HG02571 (cell line): ENCODE data around the gene PRSS21.

ENCODE experiments used
- ATAC-seq: cut with Tn5 transposase; IDR thresholded peaks from one replicate; pipeline ENCODE4 v1.9.1; 2021; ENCODE audit warnings: mild to moderate bottlenecking, moderate library complexity; ENCODE audit not compliant: unreplicated experiment

The PRSS21 gene

DNA sequence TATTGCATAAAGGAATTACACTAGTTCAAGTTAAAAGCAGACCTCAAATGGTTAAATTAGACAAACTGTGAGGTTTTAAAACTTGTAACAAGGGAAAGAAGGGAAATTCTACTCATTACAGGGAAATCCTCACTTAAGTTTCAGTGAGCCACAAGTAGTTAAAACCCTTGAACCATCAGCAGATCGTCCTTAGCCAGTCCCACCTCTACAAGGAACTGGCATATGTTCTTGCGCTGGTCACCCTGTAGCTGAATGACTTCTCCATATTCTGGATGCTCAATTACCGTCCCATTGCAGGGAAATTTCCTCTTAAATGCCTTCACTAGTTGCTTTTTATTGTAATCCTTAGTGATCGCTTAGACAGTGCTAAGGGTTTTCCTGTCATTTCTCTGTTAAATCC is 5.5 kb downstream of the PRSS21 start:
- ATAC-seq: no peak

DNA sequence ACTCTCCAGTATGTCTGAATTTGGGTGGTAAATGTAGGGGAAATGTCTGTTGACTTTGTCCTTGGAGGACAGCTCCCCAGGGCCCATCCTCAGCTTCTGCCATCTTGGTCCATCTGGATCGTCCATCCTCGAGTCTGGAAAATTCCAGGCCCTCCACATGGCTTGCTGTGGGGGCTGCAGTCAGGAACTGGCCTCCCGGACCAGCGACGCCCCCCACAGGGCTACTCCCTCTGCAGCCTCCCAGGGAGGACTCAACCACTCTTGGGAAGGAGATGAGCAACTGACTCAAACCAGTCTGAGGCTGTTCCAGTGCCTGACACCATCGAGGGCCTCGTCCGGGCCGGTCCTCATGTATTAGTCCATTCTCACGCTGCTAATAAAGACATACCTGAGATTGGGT is 7.6 kb downstream of the PRSS21 start:
- ATAC-seq: no peak

DNA sequence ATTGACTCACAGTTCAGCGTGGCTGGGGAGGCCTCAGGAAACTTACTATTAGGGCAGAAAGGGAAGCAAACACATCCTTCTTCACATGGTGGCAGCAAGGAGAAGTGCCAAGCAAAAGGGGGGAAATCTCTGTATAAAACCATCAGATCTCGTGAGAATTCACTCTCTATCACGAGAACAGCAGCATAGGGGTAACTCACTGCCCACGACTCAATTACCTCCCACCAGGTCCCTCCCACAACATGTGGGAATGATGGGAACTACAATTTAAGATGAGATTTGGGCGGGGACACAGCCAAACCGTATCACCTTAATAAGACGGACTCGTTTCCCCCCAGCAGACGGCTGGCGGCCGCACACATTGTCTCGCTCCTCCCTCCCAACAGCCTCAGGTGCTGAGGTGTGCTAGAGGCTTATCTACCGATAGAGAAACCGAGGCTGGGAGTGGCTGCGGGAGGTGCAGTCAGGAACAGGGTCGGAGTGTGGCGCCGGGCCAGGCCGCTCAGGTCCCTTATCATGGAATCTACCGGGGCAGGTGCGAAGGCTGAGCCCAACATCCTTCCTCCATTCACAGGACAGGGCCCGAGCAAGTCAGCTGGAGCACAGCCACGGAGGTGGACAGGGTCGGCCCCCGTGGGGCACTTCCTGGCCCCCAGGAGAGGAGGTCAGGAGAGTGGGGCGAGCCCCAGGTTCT is 8.2 kb downstream of the PRSS21 start:
- no peak for ATAC-seq

DNA sequence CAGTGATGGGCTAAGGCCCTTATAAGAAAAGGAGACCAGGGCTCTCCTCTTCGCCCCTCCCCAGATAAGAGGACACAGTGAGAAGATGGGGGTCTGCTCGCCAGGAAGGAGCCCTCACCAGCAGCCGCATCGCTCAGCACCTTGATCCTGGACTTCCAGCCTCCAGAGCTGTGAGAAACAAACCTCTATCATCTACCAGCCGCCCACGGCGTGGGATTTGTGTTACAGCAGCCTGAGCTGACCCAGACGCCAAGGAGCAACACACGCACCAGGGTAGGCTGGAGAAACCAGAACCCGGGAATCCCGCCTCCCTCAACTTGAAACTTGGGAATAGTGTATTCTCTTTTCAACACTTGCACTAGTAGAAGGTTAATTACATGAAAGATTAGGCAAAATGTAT is 8.9 kb downstream of the PRSS21 start:
- no peak for ATAC-seq

DNA sequence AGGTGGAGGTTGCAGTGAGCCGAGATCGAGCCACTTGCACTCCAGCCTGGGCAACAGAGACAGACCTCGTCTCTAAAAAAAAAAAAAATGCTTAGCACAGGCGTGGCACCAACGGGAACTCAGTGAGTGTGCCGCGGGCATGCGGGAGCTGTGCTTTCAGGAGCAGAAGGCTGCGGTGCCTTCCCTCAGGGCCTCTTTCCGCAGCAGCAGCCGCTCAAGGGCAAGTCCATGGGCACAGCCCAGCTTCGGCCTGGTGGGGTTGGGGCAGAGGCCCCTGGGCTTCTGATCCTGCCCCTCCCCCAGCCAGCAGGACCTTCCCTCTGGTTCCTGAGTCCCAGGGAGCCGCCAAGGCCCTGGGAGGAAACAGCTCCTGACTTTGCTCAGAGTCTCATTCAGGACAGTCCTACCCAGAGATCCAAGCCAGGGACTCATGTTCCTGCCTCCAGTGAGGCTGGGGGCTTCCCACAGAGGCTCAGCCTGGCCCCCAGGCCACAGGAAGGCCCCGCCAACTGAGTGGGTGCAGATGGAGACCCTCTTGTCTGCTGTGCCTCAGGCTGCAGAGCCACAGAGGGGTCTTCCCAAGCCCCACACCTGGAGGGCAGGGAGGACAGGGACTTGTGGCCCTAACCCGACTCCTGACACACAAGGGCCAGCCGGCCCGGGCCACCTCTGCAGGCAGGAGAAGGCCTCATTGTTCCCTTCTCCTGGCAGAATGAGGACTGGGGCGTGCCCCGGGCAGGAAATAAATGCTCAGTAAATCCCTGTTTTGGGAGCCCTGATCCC is 9.7 kb downstream of the PRSS21 start:
- ATAC-seq: no peak

DNA sequence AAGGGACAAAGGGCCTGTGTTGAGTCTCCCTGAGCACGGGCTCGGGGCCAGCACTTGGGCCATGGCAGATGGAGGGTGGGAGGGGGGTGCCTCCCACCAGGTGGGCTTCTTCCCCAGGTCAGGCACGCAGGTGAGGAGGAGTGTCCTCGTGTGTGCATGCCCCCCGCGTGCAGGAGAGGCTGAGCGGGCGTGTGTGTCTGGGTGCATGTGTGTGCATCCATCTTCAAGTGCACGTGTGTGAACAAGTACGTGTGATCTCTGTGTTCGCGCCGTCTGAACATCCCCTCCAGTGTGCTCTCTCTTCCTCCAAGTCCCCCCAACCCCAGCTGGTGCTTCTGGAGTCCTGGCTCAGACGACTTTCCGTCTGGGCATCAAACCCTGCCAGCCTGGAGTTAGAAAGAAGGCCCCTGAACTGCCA is 10.3 kb downstream of the PRSS21 start:
- ATAC-seq: no peak

DNA sequence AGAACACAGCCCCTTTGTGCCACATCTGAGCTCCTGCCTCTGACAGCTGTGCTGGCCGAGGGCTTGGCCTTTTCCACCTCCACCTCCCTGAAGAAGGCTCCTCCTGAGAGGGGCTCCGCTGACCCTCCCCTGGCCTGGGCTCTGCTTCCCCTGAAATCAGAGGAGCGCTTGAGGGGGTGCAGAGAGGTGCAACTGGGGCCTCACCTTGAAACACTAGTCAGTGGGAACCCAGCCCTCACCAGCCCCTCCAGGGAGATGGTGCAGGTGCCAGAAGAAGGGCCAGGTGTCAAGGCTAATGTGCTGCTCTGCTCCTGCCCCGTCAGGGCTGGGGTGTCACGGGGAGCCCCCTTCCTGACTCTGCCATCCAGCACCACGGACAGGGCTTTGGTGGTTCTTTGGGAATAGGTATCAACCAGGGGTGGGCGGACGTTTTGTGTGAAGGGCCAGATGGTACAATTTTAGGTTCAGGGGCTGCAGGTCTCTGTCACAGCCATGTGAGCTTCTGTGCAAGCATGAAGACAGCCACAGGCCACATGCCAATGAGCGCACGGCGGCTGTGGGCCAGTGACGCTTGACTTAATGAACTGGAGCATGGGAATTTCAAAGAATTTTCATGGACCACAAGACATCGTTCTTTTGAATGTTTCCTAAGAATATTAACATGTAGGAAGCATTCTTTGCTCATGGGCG is 10.9 kb downstream of the PRSS21 start:
- no peak for ATAC-seq

DNA sequence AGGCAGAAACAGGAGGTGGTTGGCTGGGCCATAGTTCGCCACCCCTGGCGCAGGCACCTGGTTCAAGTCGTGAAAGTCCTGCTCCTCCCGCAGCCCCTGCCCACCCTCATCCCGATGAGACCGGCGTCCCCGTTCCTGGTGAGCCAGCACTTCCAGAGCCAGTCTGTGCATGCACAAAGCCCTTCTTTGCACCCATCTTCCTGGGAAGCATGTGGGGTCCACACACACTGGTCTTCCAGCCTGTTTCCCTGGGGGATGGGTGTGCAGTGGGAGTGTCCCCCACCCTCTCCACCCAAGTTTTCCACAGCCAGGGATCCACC is 11.4 kb downstream of the PRSS21 start:
- no peak for ATAC-seq

DNA sequence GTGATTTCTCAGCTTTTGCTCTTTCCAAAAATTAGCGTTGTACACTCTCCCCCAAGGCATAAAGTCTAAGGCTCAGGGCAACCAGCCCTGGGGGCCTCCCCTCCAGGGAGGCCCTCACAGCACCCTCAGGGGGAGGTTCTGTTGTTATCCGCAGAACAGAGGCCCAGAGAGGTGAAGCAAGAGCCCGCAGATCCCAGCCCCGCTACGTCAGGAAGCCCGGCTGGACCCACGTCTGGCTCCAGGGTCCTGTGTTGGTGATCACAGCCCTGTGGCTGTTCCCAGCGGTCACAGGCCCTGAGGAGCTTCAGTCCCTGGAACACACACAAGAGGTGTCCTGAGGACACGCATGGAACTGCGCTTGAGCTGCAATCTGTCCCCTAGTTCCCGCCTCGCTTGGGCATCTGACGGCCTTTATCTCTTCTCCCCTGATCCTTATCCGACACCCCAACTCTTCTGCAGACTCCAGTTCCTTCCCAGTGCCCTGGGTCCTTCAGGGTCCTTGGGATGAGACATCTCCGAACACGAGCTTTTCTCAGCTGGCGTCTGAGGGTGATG is 11.9 kb downstream of the PRSS21 start:
- ATAC-seq: no peak

DNA sequence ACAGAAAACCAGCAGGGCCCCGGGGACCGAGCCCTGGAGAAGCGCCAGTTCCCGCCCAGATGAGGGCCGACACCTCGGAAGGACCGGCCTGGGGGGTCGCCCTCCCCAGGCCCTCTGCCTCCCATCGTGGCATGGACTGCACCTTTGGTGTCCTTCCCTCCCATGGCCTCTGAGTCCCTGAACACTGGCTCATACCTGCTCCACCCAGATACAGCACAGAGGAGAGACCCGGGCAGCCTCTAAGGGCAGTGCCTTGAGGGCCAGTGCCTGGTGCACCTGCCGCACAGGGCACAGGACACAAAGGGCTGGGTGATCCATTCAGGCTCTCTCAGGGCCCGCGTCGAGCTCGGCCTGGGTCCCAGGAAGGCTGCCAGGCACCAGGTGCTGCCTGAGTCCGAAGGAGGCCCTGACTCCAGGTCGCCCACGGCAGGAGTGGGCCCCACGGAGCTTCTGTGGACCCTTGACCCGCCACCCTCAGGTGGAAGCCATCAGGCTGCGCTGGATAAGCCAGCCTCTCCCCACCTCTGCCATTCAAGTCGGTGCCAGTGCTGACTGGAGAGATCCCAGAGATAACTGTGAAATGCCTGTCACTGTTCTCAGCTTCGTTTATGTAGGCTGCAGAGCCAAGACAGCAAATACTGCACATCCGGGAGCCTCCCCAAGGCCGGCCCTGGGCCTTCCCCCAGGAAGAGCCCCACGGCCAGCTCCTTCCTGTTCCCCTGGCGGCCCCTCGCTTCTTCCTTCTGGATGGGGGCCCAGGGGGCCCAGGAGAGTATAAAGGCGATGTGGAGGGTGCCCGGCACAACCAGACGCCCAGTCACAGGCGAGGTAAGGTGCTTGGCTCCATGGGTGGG is 12.7 kb downstream of the PRSS21 start, which contains the start of gene ZG16B:
Gene ZG16B (plus strand): TSS at position 803 of the 854 bp plus-strand sequence. CDS start 139 bp downstream, outside the sequence.
- ATAC-seq: no peak

DNA sequence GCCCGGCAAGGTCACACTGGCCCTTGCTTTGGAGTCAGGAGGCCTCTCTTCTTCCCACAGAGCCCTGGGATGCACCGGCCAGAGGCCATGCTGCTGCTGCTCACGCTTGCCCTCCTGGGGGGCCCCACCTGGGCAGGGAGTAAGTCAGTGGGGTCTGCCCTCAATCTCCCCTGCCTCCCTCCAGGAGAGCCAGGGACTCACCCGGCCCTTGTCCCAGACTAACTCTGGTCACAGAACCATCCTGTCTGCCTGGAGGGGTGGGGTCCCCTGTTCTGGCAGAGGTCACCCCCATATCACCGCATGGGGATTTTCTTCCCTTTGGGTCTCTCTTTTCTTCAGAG is 13.3 kb downstream of the PRSS21 start:
- ATAC-seq: no peak

DNA sequence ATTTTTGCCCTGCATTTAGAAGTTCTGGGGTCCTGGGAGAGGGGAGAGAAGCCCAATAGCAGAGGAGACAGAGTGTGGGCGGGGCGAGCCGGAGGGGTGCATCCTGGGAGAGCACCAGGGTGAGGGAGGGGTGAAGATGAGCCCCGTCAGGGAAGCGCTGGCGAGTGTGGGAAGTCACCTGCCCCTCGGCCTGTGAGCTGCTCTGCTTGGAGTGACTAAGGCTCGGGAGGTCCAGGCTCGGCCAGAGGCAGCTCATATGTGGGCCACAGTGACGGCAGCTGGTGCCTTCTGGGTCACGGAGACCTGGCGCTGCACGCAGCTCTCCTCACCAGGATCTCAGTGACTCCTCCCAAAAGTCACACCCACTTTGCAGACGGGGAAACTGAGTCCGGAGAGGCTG is 14.2 kb downstream of the PRSS21 start:
- no peak for ATAC-seq

DNA sequence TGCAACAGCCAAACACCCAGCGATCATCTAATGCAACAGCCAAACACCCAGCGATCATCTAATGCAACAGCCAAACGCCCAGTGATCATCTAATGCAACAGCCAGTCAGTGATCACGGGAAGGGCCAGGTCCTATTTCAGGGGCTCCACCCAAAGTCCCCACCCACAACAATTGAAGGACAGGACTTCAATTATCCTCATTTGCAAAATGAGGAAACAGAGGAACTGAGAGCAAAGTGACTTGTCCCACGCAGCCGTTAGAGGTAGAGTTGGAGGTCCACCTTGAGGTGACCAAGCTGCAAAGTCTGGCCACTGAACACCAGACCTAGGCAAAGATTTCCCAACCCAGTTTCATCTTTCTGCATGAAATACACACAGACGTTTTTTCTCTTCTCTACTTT is 16.7 kb downstream of the PRSS21 start:
- no peak for ATAC-seq

DNA sequence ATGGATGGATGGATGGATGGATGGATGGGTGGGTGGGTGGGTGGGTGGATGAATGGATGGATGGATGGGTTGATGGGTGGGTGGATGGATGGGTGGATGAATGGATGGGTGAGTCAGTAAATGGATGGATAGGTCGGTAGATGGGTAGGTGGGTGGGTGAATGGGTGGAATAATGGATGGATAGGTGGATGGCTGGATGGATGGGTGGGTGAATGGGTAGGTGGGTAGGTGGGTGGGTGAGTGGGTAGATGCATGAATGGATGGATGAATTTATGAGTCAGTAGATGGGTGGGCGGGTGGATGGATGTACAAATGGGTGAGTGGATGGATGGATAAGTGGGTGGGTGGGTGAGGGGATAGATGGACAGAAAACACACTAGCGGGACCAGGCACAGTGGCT is 17.9 kb downstream of the PRSS21 start:
- ATAC-seq: no peak

DNA sequence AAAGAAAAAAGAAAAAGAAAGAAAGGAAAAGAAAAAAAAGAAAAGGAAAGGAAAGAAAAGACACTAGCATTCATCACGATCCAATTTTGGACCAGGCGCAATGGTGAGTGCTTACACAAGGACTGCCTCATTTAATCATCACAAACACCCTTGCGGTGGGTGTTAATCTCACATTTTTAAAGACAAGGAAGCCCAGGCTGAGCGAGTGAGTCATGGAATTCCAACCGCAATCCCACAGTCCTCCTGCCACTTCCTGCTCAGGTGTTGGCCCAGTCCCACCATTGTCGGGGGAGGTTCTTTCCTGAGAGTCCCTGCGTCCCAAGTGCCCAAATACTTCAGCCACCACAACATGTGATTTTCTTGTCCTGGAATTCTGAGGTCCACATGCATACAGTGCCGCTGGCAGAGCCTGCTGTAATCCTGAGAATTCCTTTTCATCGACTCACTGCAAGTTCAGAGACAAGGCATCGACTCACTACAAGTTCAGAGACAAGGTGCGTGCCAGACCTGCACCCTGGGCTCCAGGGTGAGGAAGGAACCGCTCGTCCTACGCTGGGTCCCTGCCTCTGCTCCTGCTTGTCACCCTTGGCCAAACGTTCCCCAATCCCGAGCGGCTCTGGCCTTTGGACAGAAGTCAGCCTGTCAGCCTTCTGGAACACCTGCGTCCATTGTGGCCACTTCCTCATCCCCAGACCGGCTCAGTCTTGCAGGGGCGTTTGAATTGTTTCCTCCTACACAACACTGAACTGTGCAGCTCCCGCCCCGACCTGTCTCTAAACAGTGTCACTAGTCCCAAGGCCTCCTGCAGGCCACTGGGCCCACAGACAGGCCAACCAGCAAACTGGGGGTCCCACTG is 18.8 kb downstream of the PRSS21 start:
- ATAC-seq: no peak

DNA sequence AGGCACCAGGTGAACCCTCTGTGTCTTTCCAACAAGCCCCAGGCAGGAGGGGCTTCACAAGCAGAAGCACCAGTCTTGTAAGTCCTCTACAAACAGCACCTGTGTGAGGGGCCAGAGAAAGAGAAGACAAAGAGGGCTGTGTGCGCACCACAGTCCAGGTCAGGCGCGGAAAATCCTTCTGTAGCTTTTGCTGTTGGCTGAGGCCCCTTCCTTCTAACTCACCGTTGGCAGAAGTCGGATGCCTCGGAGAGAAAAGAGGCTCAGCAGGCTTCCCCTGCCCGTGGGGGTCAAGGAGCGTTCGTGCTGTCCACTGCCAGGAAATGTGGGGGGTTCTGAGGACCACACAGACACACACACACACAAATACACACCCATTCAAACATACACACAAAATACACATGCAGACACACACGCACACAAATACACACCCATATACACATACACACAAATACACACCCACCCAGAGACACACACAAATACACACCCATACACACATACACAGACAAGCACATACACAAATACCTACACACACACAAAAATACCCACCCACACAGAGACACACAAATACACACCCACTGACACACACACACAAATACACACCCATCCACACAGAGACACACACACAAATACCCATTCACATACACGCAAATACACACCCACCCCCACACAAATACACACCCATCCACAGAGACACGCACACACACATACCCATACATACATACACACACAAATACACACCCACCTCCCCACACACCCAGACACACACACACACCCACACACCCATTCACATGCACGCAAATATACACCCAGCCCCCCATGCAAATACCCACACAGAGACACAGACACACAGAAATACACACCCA is 19.8 kb downstream of the PRSS21 start:
- no peak for ATAC-seq

DNA sequence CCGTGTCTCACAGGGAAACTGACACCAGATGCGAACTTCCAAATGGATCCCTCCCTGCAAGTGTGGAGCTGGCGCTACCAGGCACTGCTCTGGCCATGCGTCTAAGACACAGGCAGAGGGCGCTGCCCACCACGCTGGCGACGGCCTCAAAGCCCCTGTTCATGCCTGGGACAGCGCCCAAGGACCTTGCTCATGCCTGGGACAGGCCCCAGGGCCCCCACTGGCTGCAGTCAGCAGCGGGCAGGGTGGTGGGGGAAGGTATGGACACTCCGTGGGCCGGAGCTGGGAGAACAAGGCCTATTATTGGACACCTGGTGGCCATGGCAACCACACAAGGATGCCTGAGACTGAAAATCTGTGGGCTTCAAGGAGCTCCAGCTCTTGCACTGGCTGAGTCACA is 21.9 kb downstream of the PRSS21 start:
- no peak for ATAC-seq

DNA sequence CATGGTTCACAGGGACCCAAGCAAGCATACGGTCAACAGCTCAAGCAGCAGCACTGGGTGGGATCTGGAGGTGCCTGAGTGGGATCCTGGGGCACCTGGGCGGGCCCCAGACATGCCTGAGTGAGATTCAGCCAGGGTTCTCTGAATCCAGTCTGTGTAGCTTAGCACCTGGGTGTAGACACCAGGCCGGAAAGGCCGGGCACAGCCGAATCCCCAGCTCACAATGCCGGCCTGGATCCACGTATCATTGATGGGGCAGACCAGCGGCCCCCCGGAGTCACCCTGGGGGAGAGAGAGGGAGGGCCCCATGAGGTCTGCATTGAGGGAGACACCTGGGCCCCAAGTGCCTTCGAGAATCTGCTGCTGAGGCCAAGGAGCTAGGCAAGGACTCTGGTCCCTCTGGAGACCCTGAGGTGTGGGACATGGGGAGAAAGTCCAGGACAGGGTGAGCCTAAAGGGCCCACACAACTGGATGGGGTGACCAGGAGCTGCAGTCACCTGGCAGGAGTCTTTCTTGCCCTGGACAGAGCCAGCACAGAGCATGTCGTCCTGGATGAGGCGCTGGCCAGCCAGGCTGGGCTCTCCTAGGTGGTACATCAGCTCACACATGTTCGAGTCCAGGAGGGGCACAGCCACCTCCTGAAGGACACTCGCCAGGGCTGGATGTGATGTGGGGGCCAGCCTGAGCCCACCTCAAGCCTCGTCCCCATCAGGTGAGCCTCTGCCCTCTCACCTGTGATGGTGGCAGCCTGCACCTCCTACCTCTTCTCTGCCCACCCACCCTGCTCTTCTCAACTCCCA is 22.8 kb downstream of the PRSS21 start:
- no peak for ATAC-seq
